Endothelial cell of umbilical vein (primary cell): Measurements from ENCODE around the gene HOXA10. TPM values are rescaled to one million over a fixed set of nuclear protein-coding genes. Genes with fewer than 3 reads are reported as not detected.

ENCODE experiments used
- BruUV-seq: library from RNA; stranded (reverse); fragments of 400-500 nt; replicated peaks from 2 replicates; lab custom pipeline; 2021; lab: Mats Ljungman, UMichigan
- CTCF ChIA-PET: fragments of 300-600, 350-600 bp; sonication (Branson Sonifier 250); formaldehyde crosslinking; loops from one replicate; lab custom pipeline; 2021; ENCODE audit warnings: antibody characterized with exemption, inconsistent platforms; lab: Charles Lee
- POLR2A ChIA-PET: fragments of 300-600, 350-600 bp; sonication (Branson Sonifier 250); formaldehyde crosslinking; loops from one replicate; lab custom pipeline; 2021; ENCODE audit warnings: antibody characterized with exemption, inconsistent platforms; lab: Charles Lee
- DNase-seq: peaks from one replicate; pipeline ENCODE4 v3.0.0-alpha.2; 2011; ENCODE audit warnings: low read depth, low spot score
- FAIRE-seq: peaks from 2 replicates; lab custom pipeline; 2011; peaks lifted over from hg19 to GRCh38; lab: Jason Lieb, UNC
- H2AFZ ChIP-seq: 2 replicates; pipeline ENCODE4 v1.6.0; 2012; ENCODE audit warnings: low read depth, low read length, control low read depth, inconsistent platforms
- H3K27ac ChIP-seq: 2 replicates; pipeline ENCODE4 v1.5.1; 2011; ENCODE audit warnings: low read depth, mild to moderate bottlenecking, control low read depth, low read length, moderate library complexity; ENCODE audit not compliant: insufficient read depth
- H3K27me3 ChIP-seq, 2 experiments: 2 replicates each; pipeline versions ENCODE4 v1.6.0 to v1.6.1; 2011; ENCODE audit warnings: low read length in 2 of 2, mixed read lengths in 1 of 2; ENCODE audit not compliant: control insufficient read depth in 2 of 2, insufficient read depth in 2 of 2
- H3K36me3 ChIP-seq, 2 experiments: 2 replicates in 1 of 2; 3 replicates in 1 of 2; pipeline ENCODE4 v1.5.1; 2011; ENCODE audit warnings: low read length in 2 of 2, mild to moderate bottlenecking in 1 of 2, moderate library complexity in 1 of 2; ENCODE audit not compliant: control insufficient read depth in 2 of 2, insufficient read depth in 2 of 2; ENCODE audit errors: extremely low read depth in 1 of 2
- H3K4me1 ChIP-seq: 3 replicates; pipeline ENCODE4 v1.5.1; 2011; ENCODE audit warnings: mild to moderate bottlenecking, low read length; ENCODE audit not compliant: control insufficient read depth, insufficient read depth; ENCODE audit errors: extremely low read depth
- H3K4me2 ChIP-seq: 2 replicates; pipeline ENCODE4 v1.6.1; 2011; ENCODE audit warnings: low read length, control low read depth, mixed read lengths; ENCODE audit not compliant: insufficient read depth
- H3K4me3 ChIP-seq, 3 experiments: fragments of 200-600 bp in 1 of 3; sonication (generic), shearing (Covaris generic) in 1 of 3; replicated peaks in 1 of 3; 2 replicates each; pipeline ENCODE4 v1.5.1; 2011 to 2016; ENCODE audit warnings: control low read depth in 3 of 3, low read length in 3 of 3, mild to moderate bottlenecking in 2 of 3, inconsistent platforms in 1 of 3, low read depth in 1 of 3, moderate library complexity in 1 of 3; ENCODE audit not compliant: insufficient read depth in 1 of 3
- H3K79me2 ChIP-seq: 2 replicates; pipeline ENCODE4 v1.6.0; 2012; ENCODE audit warnings: low read length, inconsistent platforms; ENCODE audit not compliant: control insufficient read depth, insufficient read depth
- H3K9ac ChIP-seq: replicated peaks from 2 replicates; pipeline ENCODE3; 2011; ENCODE audit warnings: low read length, control low read depth; ENCODE audit not compliant: insufficient read depth; ENCODE audit errors: extremely low read depth
- H3K9me1 ChIP-seq: replicated peaks from 3 replicates; pipeline ENCODE4 v1.6.0; 2011; ENCODE audit warnings: mild to moderate bottlenecking, low read length; ENCODE audit not compliant: control insufficient read depth, insufficient read depth; ENCODE audit errors: extremely low read depth
- H3K9me3 ChIP-seq: replicated peaks from 2 replicates; pipeline ENCODE4 v1.5.1; 2012; ENCODE audit warnings: low read length, inconsistent platforms; ENCODE audit not compliant: control insufficient read depth, insufficient read depth
- H4K20me1 ChIP-seq: replicated peaks from 2 replicates; pipeline ENCODE3; 2011; ENCODE audit warnings: mild to moderate bottlenecking, low read length; ENCODE audit not compliant: control insufficient read depth, insufficient read depth; ENCODE audit errors: extremely low read depth
- CTCF ChIP-seq, 2 donors: IDR thresholded peaks; 1 replicate in 1 of 2; 2 replicates in 1 of 2; pipeline ENCODE4 v1.5.1; 2011; ENCODE audit warnings: low read length in 2 of 2, mild to moderate bottlenecking in 2 of 2, moderate library complexity in 2 of 2, control low read depth in 1 of 2, inconsistent platforms in 1 of 2, low read depth in 1 of 2; ENCODE audit not compliant: insufficient read depth in 1 of 2; ENCODE audit errors: extremely low read depth in 1 of 2
- EZH2 ChIP-seq: IDR thresholded peaks from 2 replicates; pipeline ENCODE4 v1.6.1; 2012; ENCODE audit warnings: borderline replicate concordance, low read depth, mild to moderate bottlenecking, moderate library complexity, low read length, inconsistent platforms; ENCODE audit not compliant: severe bottlenecking
- FOS ChIP-seq: IDR thresholded peaks from 2 replicates; pipeline ENCODE4 v1.6.1; 2011; ENCODE audit warnings: mild to moderate bottlenecking, low read length, moderate library complexity, borderline replicate concordance; ENCODE audit not compliant: insufficient read depth
- GATA2 ChIP-seq: IDR thresholded peaks from 2 replicates; pipeline ENCODE4 v1.7.0; 2011; ENCODE audit warnings: low read depth, mild to moderate bottlenecking, moderate library complexity, mixed read lengths, low read length; ENCODE audit not compliant: insufficient read length, insufficient read depth
- JUN ChIP-seq: IDR thresholded peaks from 2 replicates; pipeline ENCODE4 v1.6.1; 2011; ENCODE audit warnings: borderline replicate concordance, low read depth; ENCODE audit not compliant: insufficient read length, insufficient read depth
- MYC ChIP-seq: IDR thresholded peaks from one replicate; pipeline ENCODE4 v1.6.1; 2011; ENCODE audit warnings: mild to moderate bottlenecking, low read depth, low read length
- POLR2A ChIP-seq: IDR thresholded peaks from 2 replicates; pipeline ENCODE4 v1.6.1; 2012; ENCODE audit warnings: low read depth, mild to moderate bottlenecking, control low read depth, low read length
- POLR2AphosphoS5 ChIP-seq: IDR thresholded peaks from 2 replicates; pipeline ENCODE4 v1.6.1; 2012; ENCODE audit warnings: low read depth, mild to moderate bottlenecking, control low read depth, low read length, moderate library complexity; ENCODE audit not compliant: insufficient read depth
- dilution Hi-C: fragments of 300-500 bp; cut with MboI; formaldehyde crosslinking; loops from one replicate; pipeline ENCODE4 v1.15.0; 2019; ENCODE audit warnings: low sequenced_read_pairs; ENCODE audit not compliant: extremely low pct_ligation_motif_present
- intact Hi-C: fragments of 100-400 bp; cut with micrococcal nuclease; formaldehyde crosslinking; loops from one replicate; pipeline ENCODE4 v1.10.0; 2022
- polyA plus RNA-seq, 4 experiments: library from polyadenylated mRNA; depleted of rRNA in 3 of 4; stranded (reverse) in 3 of 4; unstranded in 1 of 4; fragments of >200 nt; gene quantifications; 2 replicates each; pipeline versions ENCODE4 v1.2.1 to v1.2.3, GENCODE V29; 2011 to 2012; ENCODE audit warnings: missing spikeins in 1 of 4
- total RNA-seq: library from RNA; stranded (reverse); gene quantifications from 2 replicates; pipeline ENCODE4 v1.2.3, GENCODE V29; 2021
- TF ChIP-seq, protein P1 (sequence below): IDR thresholded peaks from 2 replicates; pipeline ENCODE4 v1.6.1; 2011; ENCODE audit not compliant: insufficient read depth, insufficient read length

HOXA10 gene
- total and polyA plus RNA-seq, 2 donors (not counting 3 experiments of a cell fraction or from before 2014, with no cell fraction given): 24.4 to 30.3 TPM

GRCh38 chr7:27164045-27164366 is 10.1 kb downstream of the HOXA10 start:
- no peaks in the 10 kb centered on the region for H4K20me1 ChIP-seq
- TF ChIP-seq MYC (no peak), GATA2 (no peak), POLR2A (no peak), CTCF (IDR thresholded peaks at IDR 0.05; ENCODE audit: extremely low read depth in 1 of 2, insufficient read depth in 1 of 2, low read depth in 1 of 2, low read length in 2 of 2) (no peak), POLR2AphosphoS5 (no peak), FOS (no peak), EZH2 (no peak), JUN (no peak)
- TF ChIP-seq, protein P1, sequence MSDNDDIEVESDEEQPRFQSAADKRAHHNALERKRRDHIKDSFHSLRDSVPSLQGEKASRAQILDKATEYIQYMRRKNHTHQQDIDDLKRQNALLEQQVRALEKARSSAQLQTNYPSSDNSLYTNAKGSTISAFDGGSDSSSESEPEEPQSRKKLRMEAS: no peak
- intact Hi-C loops (loop anchor here (2.0 to 5.0 kb wide), 5 partner anchors 13 to 1772 kb away; partner anchors contain the start of gene HOXA2), dilution Hi-C loops (loop anchor here (10.0 to 25.0 kb wide), 3 partner anchors 309 to 977 kb away; no protein-coding TSS in a partner anchor)
- DNase-seq (no peak), FAIRE-seq (no peak)
- ChIA-PET CTCF (interaction anchor here (0.6 to 4.6 kb wide), 3 partner anchors 12 to 794 kb away, joined by 3 to 81 read pairs (median 3); partner anchors contain the start of gene HOXA10), POLR2A (no interaction called here)
- peaks cover 3 to 7% of the 10 kb centered on the region in 2 experiments for H3K36me3 ChIP-seq
- no peaks in the 10 kb centered on the region for H3K27me3 ChIP-seq
- no peaks in the 10 kb centered on the region for H3K9me3 ChIP-seq
- H3K9me1 ChIP-seq: no peaks in the 10 kb centered on the region
- H3K79me2 ChIP-seq: peaks cover 85% of the 10 kb centered on the region
- BruUV-seq: no TSS peak
- peak overlapping the region; percentile 85 for H3K9ac ChIP-seq
- peaks cover 44% of the 10 kb centered on the region for H3K4me1 ChIP-seq
- peak overlapping the region; percentile 91 for H3K27ac ChIP-seq
- peak overlapping the region; percentile 91 for H3K4me2 ChIP-seq
- H3K4me3 ChIP-seq: peak overlapping the region; percentile 63 to 98 (median 88)
- no peak overlapping the region for H2AFZ ChIP-seq
